ENCODE results near the gene RP2.

Gene RP2

GRCh38 chrX:46918434-46918833 is 81.6 kb downstream of the RP2 start:
- DNase-seq (ENCODE audit: low read depth, low spot score): no peak

DNA sequence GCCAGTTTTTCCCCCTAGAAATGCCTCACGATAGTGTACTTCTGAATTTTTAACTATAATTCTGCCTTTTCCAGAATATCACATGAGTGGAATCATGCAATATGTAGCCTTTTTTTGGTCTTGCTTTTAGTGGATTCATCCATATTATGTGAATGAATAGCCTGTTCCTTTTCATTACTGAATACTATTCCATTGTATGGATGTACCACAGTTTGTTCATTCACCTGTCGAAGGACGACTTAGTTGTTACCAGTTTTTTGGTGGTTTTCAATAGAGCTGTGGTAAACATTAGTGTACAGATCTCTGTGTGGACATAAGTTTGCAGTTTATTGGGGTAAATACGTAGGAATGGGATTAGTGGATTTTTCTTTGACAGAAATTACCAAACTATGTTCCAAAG is 83.4 kb downstream of the RP2 start:
- DNase-seq (ENCODE audit: low read depth, low spot score): no peak

- no peak for DNase-seq (ENCODE audit: low read depth, low spot score)
Measured at GRCh38 chrX:46922611-46923010, 85.8 kb downstream of the RP2 start.

- no peak for DNase-seq (ENCODE audit: low read depth, low spot score)
Measured at GRCh38 chrX:46927718-46928117, 90.9 kb downstream of the RP2 start.

DNA sequence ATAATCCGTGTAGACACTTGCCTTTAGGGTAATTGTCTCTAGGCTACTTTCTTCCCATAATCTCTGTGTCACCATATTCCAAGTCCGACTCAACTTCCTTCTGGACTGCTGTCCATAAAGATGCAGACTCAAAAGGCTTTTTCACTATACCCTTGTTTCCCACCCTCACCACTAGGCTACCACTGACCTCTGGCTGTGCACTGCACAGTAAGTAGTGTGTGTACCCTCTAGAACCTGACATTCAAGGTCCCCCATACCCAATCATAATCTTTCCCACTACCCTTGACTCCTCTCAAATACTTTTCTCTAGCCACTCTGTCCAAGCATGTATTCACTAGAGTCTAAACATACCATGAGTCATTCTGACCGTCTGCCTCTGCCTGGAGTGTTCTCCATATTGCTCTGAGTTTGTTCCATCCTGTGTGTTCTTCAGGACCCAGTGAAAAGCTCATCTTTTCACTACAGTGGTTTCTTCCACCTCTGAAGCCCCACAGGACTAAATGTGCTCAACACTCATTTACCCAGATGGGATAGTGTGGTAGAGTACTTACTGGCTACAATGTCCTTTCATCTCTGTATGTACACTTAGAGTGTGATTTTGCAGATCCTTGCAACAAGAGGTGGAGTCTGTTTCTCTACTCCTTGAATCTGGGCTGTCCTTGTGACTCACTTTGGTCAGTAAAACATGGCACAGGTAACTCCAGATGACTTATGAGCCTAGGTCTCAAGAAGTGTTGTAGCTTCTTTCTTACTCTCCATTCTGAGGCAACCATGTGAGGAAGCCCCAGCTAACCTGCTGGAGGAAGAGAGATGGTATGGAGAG is 92.8 kb downstream of the RP2 start:
- DNase-seq (ENCODE audit: low read depth, low spot score): no peak

Data from ELF-1 (cell line).